IMR-90 (cell line): ENCODE measurements around the gene RGS12. TPM values are rescaled to one million over a fixed set of nuclear protein-coding genes. Genes with fewer than 3 reads are reported as not detected.

Experiments
- ATAC-seq: fragments of 200-7000 bp; cut with Tn5 transposase; 2 replicates; pipeline ENCODE4 v1.9.1; 2020; ENCODE audit warnings: low read depth, mild to moderate bottlenecking, moderate library complexity
- BruUV-seq: library from RNA; stranded (reverse); fragments of 400-500 nt; replicated peaks from 2 replicates; lab custom pipeline; 2021; lab: Mats Ljungman, UMichigan
- CTCF ChIA-PET: fragments of 300-600 bp; formaldehyde crosslinking; extraction: SDS; loops from one replicate; lab custom pipeline; 2021; ENCODE audit warnings: antibody characterized with exemption; lab: Yijun Ruan, JAX
- POLR2A ChIA-PET: fragments of 300-600 bp; sonication (Branson Sonifier 250); formaldehyde crosslinking; loops from one replicate; lab custom pipeline; 2022; ENCODE audit warnings: antibody characterized with exemption; ENCODE audit not compliant: unreplicated experiment; lab: Charles Lee
- DNase-seq: peaks from one replicate; pipeline ENCODE4 v3.0.0; 2013
- H2AFZ ChIP-seq: replicated peaks from 2 replicates; pipeline ENCODE3; 2013; ENCODE audit warnings: low read length, mild to moderate bottlenecking; ENCODE audit not compliant: poor library complexity
- H2AK5ac ChIP-seq: 2 replicates; pipeline ENCODE4 v1.6.1; 2013; ENCODE audit warnings: low read depth, low read length, inconsistent platforms
- H2AK9ac ChIP-seq: replicated peaks from 2 replicates; pipeline ENCODE3; 2013; ENCODE audit warnings: mild to moderate bottlenecking, low read depth, low read length, moderate library complexity; ENCODE audit not compliant: poor library complexity
- H2BK120ac ChIP-seq: 2 replicates; pipeline ENCODE4 v1.6.1; 2013; ENCODE audit warnings: low read depth, low read length, inconsistent platforms
- H2BK15ac ChIP-seq: 3 replicates; pipeline ENCODE4 v1.6.1; 2013; ENCODE audit warnings: low read depth, low read length, inconsistent platforms
- H2BK20ac ChIP-seq: 2 replicates; pipeline ENCODE4 v1.6.1; 2013; ENCODE audit warnings: low read depth, mild to moderate bottlenecking, inconsistent platforms, low read length, moderate library complexity
- H2BK5ac ChIP-seq: 2 replicates; pipeline ENCODE4 v1.6.1; 2013; ENCODE audit warnings: mild to moderate bottlenecking, low read depth, low read length, inconsistent platforms; ENCODE audit not compliant: poor library complexity, severe bottlenecking
- H3K14ac ChIP-seq: replicated peaks from 2 replicates; pipeline ENCODE4 v1.6.1; 2013; ENCODE audit warnings: low read depth, low read length, inconsistent platforms
- H3K18ac ChIP-seq: 2 replicates; pipeline ENCODE4 v1.6.1; 2013; ENCODE audit warnings: low read depth, low read length, control low read depth
- H3K23ac ChIP-seq: 2 replicates; pipeline ENCODE4 v1.6.1; 2013; ENCODE audit warnings: low read depth, low read length, inconsistent platforms
- H3K27ac ChIP-seq: 2 replicates; pipeline ENCODE4 v1.5.1; 2013; ENCODE audit warnings: mild to moderate bottlenecking, control low read depth, low read length; ENCODE audit not compliant: insufficient read depth
- H3K27me3 ChIP-seq: 2 replicates; pipeline ENCODE4 v1.6.1; 2013; ENCODE audit warnings: low read length; ENCODE audit not compliant: control insufficient read depth, insufficient read depth
- H3K36me3 ChIP-seq: 2 replicates; pipeline ENCODE4 v1.6.1; 2013; ENCODE audit warnings: low read length, mixed read lengths; ENCODE audit not compliant: control insufficient read depth, insufficient read depth
- H3K4ac ChIP-seq: 2 replicates; pipeline ENCODE4 v1.6.1; 2013; ENCODE audit warnings: low read depth, low read length, inconsistent platforms
- H3K4me1 ChIP-seq: 2 replicates; pipeline ENCODE4 v1.6.1; 2013; ENCODE audit warnings: low read length, mixed read lengths; ENCODE audit not compliant: control insufficient read depth, insufficient read depth
- H3K4me2 ChIP-seq: 2 replicates; pipeline ENCODE4 v1.6.1; 2013; ENCODE audit warnings: low read depth, mild to moderate bottlenecking, control low read depth, low read length, moderate library complexity
- H3K4me3 ChIP-seq: 2 replicates; pipeline ENCODE4 v1.5.1; 2013; ENCODE audit warnings: low read depth, mild to moderate bottlenecking, control low read depth, low read length, moderate library complexity; ENCODE audit not compliant: insufficient read depth
- H3K56ac ChIP-seq: 2 replicates; pipeline ENCODE4 v1.6.1; 2013; ENCODE audit warnings: low read length, inconsistent platforms; ENCODE audit not compliant: insufficient read depth; ENCODE audit errors: extremely low read depth
- H3K79me1 ChIP-seq, 2 experiments: 2 replicates each; pipeline ENCODE4 v1.6.1; 2013; ENCODE audit warnings: low read length in 2 of 2, inconsistent platforms in 1 of 2, low read depth in 1 of 2
- H3K9ac ChIP-seq: 2 replicates; pipeline ENCODE4 v1.6.1; 2013; ENCODE audit warnings: low read depth, low read length, control low read depth
- H3K9me1 ChIP-seq: 2 replicates; pipeline ENCODE4 v1.6.1; 2013; ENCODE audit warnings: low read length, inconsistent platforms; ENCODE audit not compliant: insufficient read depth
- H3K9me3 ChIP-seq: 2 replicates; pipeline ENCODE4 v1.6.1; 2013; ENCODE audit warnings: low read length; ENCODE audit not compliant: control insufficient read depth, insufficient read depth
- H4K20me1 ChIP-seq: 2 replicates; pipeline ENCODE4 v1.6.1; 2013; ENCODE audit warnings: low read length, inconsistent platforms; ENCODE audit not compliant: insufficient read depth
- H4K5ac ChIP-seq: 2 replicates; pipeline ENCODE4 v1.6.1; 2013; ENCODE audit warnings: mild to moderate bottlenecking, low read depth, low read length, control low read depth
- H4K8ac ChIP-seq, 2 experiments: 2 replicates each; pipeline ENCODE4 v1.6.1; 2013; ENCODE audit warnings: low read depth in 2 of 2, low read length in 2 of 2, control low read depth in 1 of 2, inconsistent platforms in 1 of 2
- H4K91ac ChIP-seq: 2 replicates; pipeline ENCODE4 v1.6.1; 2013; ENCODE audit warnings: low read depth, low read length, inconsistent platforms; ENCODE audit not compliant: insufficient read depth
- BHLHE40 ChIP-seq: fragments of 150-350 bp; IDR thresholded peaks from 2 replicates; pipeline ENCODE4 v1.6.1; 2016; ENCODE audit warnings: mild to moderate bottlenecking, low read depth, low read length
- CEBPB ChIP-seq: IDR thresholded peaks from 2 replicates; pipeline ENCODE4 v1.6.1; 2012; ENCODE audit warnings: low read depth, low read length, improper control_type of control experiment
- CHD1 ChIP-seq: IDR thresholded peaks from 2 replicates; pipeline ENCODE4 v1.6.1; 2012; ENCODE audit warnings: low read depth, low read length, improper control_type of control experiment
- FOS ChIP-seq: fragments of 150-350 bp; IDR thresholded peaks from 2 replicates; pipeline ENCODE4 v1.6.1; 2016; ENCODE audit warnings: low read depth, low read length
- MAFK ChIP-seq: IDR thresholded peaks from 2 replicates; pipeline ENCODE4 v1.6.1; 2012; ENCODE audit warnings: low read depth, low read length, improper control_type of control experiment
- MAZ ChIP-seq: IDR thresholded peaks from 2 replicates; pipeline ENCODE4 v1.6.1; 2012; ENCODE audit warnings: low read depth, mild to moderate bottlenecking, low read length, improper control_type of control experiment, moderate library complexity, borderline replicate concordance
- MXI1 ChIP-seq: IDR thresholded peaks from 2 replicates; pipeline ENCODE4 v1.6.1; 2012; ENCODE audit warnings: low read depth, mild to moderate bottlenecking, low read length, moderate library complexity, borderline replicate concordance
- RAD21 ChIP-seq: IDR thresholded peaks from 2 replicates; pipeline ENCODE4 v1.6.1; 2012; ENCODE audit warnings: low read length, improper control_type of control experiment
- RCOR1 ChIP-seq: IDR thresholded peaks from 2 replicates; pipeline ENCODE4 v1.6.1; 2012; ENCODE audit warnings: mild to moderate bottlenecking, low read length, improper control_type of control experiment; ENCODE audit not compliant: insufficient replicate concordance
- RFX5 ChIP-seq: IDR thresholded peaks from 2 replicates; pipeline ENCODE4 v1.8.0; 2012; ENCODE audit warnings: low read depth, mild to moderate bottlenecking, low read length, moderate library complexity
- WGBS, 2 experiments: methylation state at CpG; one replicate each; pipeline versions ENCODE4 v1.1.5 to v1.1.7; 2013; ENCODE audit warnings: missing lambda C conversion rate in 2 of 2; ENCODE audit not compliant: insufficient read length in 1 of 2; ENCODE audit errors: extremely low coverage in 2 of 2; 5-methylcytosine and 5-hydroxymethylcytosine counted together
- dilution Hi-C: fragments of 300-500 bp; cut with HindIII; formaldehyde crosslinking; loops from one replicate; pipeline ENCODE4 v1.14.3; 2018; ENCODE audit warnings: low sequenced_read_pairs; ENCODE audit not compliant: unreplicated experiment
- in situ Hi-C: fragments of 300-500 bp; cut with MboI; formaldehyde crosslinking; loops from 3 replicates; pipeline ENCODE4 v1.14.3; 2019; ENCODE audit warnings: low sequenced_read_pairs, inconsistent platforms, mixed read lengths
- intact Hi-C: fragments of 100-400 bp; cut with micrococcal nuclease; formaldehyde crosslinking; loops from 2 replicates; pipeline ENCODE4 v1.10.0; 2022
- polyA plus RNA-seq, 3 experiments: library from polyadenylated mRNA; depleted of rRNA; stranded (reverse); fragments of >200 nt; gene quantifications; 2 replicates each; pipeline ENCODE4 v1.2.3, GENCODE V29; 2012; ENCODE audit warnings: low replicate concordance in 1 of 3
- total RNA-seq: library from RNA; depleted of rRNA; stranded (reverse); fragments of >200 nt; gene quantifications from 2 replicates; pipeline ENCODE4 v1.2.3, GENCODE V29; 2012
- TF ChIP-seq, protein P1 (sequence below): fragments of 150-350 bp; IDR thresholded peaks from 2 replicates; pipeline ENCODE4 v1.6.1; 2017; ENCODE audit warnings: mild to moderate bottlenecking, antibody characterized with exemption, low read length, low read depth

Gene RGS12
- total and polyA plus RNA-seq, 2 of the 4 experiments (the other 2 are of a cell fraction): 11.8 to 12.0 TPM

DNA sequence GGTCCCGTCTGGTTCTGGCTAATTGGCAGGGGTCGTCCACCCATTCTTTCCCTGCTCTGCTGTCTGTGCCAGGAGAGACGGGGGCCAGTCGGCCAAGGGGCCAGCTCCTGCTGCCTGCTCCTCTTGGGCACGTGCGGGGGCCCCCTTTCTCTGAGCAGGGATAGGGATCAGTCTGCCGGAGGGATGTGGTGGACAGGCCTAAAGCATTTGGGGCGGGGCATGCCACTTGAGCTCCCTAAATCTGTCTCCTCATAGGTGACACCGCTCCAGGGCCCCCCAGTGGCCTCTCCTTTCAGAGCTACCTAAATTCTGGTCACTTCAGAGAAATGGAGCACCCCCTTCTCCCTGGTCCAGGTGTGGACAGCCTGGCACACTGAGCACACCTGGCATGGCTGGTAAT, 48.1 kb upstream of the RGS12 start:
- TF ChIP-seq FOS: no peak
- TF ChIP-seq MAZ: no peak
- no peak for TF ChIP-seq MXI1
- no peak for TF ChIP-seq MAFK
- TF ChIP-seq, protein P1, sequence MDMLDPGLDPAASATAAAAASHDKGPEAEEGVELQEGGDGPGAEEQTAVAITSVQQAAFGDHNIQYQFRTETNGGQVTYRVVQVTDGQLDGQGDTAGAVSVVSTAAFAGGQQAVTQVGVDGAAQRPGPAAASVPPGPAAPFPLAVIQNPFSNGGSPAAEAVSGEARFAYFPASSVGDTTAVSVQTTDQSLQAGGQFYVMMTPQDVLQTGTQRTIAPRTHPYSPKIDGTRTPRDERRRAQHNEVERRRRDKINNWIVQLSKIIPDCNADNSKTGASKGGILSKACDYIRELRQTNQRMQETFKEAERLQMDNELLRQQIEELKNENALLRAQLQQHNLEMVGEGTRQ: no peak
- TF ChIP-seq RAD21: no peak
- no peak for TF ChIP-seq BHLHE40
- TF ChIP-seq CEBPB: no peak
- no peak for TF ChIP-seq RFX5
- TF ChIP-seq RCOR1: no peak
- no peak for TF ChIP-seq CHD1
- DNase-seq: no peak
- ChIA-PET POLR2A (no interaction called here), CTCF (no interaction called here)
- Histone ChIP-seq H3K14ac (no peak overlapping the region), H2BK20ac (no peak overlapping the region), H3K27me3 (no peaks in the 10 kb centered on the region), H2AFZ (no peak overlapping the region), H3K4ac (no peak overlapping the region), H3K9me3 (no peaks in the 10 kb centered on the region), H2AK5ac (no peak overlapping the region), H3K4me3 (no peak overlapping the region), H4K5ac (no peak overlapping the region), H4K20me1 (peaks cover 21% of the 10 kb centered on the region), H3K79me1 (peaks cover 0 to 8% of the 10 kb centered on the region in 2 experiments; a peak in 1 of 4 replicates), H4K91ac (no peak overlapping the region), H2BK5ac (no peak overlapping the region), H3K4me1 (peaks cover 11% of the 10 kb centered on the region), H3K9ac (no peak overlapping the region), H3K9me1 (peaks cover 9% of the 10 kb centered on the region; the same call in 1 of the 2 replicates), H3K27ac (no peak overlapping the region), H2BK15ac (no peak overlapping the region), H3K56ac (no peak overlapping the region), H3K4me2 (no peak overlapping the region), H3K18ac (no peak overlapping the region), H2AK9ac (no peak overlapping the region), H3K36me3 (peaks cover 20% of the 10 kb centered on the region; the same call in 1 of the 2 replicates), H4K8ac (no peak overlapping the region), H2BK120ac (no peak overlapping the region), H3K23ac (no peak overlapping the region)
- intact Hi-C loops (no loop called here), dilution Hi-C loops (no loop called here), in situ Hi-C loops (no loop called here)
- no TSS peak for BruUV-seq
- WGBS, 2 experiments: 96% methylated on average over 5 of the region's 9 CpGs; no CpG with 5 or more reads in 1 of the 2 experiments
- no peak for ATAC-seq
